ENCODE data around the gene HK3. TPM values are rescaled to one million over a fixed set of nuclear protein-coding genes. Genes with fewer than 3 reads are reported as not detected.
A peak's percentile ranks its signal among the peaks of the same experiment; 100 is the strongest.

HK3 gene
- polyA plus RNA-seq, 2 of the 4 experiments (the other 2 are of a cell fraction) = 0.04 to 0.12 TPM

- 71% methylated on average over 15 of the region's 18 CpGs for WGBS (ENCODE audit: missing lambda C conversion rate)
- DNase-seq (ENCODE audit: low read depth in 1 of 2, low spot score in 1 of 2) (no peak), FAIRE-seq (no peak), ATAC-seq (no peak)
- Histone ChIP-seq H3K4me2 (no peak overlapping the region), H3K4me1 (no peaks in the 10 kb centered on the region), H3K9me3 (no peaks in the 10 kb centered on the region), H3K27ac (no peak overlapping the region), H3K4me3 (no peak overlapping the region)
- ChIA-PET CTCF (interaction anchor here (0.8 to 1.1 kb wide), 2 partner anchors 11 to 14 kb away, joined by 3 read pairs; no protein-coding TSS in a partner anchor), POLR2A (no interaction called here)
- TF ChIP-seq CHD2 (IDR thresholded peaks at IDR 0.05; ENCODE audit: low read length, partially characterized antibody) = no peak
- TF ChIP-seq NFE2L2 (conservative IDR thresholded peaks at IDR 0.05; ENCODE audit: low read length) = no peak
- no peak for TF ChIP-seq FOSL2 (IDR thresholded peaks at IDR 0.05)
- no peak for TF ChIP-seq FOSL2 (CRISPR knock-in tag; IDR thresholded peaks at IDR 0.05)
- TF ChIP-seq POLR2AphosphoS2 (conservative IDR thresholded peaks at IDR 0.05; ENCODE audit: low read length) = no peak
- TF ChIP-seq CBX2 (IDR thresholded peaks at IDR 0.05; ENCODE audit: borderline replicate concordance, low read depth) = no peak
- TF ChIP-seq PHF8 (IDR thresholded peaks at IDR 0.05; ENCODE audit: borderline replicate concordance, low read depth) = no peak
- no peak for TF ChIP-seq CEBPB (IDR thresholded peaks at IDR 0.05)
- no peak for TF ChIP-seq PBX3 (IDR thresholded peaks at IDR 0.05)
- TF ChIP-seq NR3C1 (IDR thresholded peaks at IDR 0.05) = no peak
- no peak for TF ChIP-seq EHMT2 (IDR thresholded peaks at IDR 0.05; ENCODE audit: low read depth)
- TF ChIP-seq ZSCAN20 (CRISPR knock-in tag; IDR thresholded peaks at IDR 0.05) = no peak
Observed at GRCh38 chr5:176855598-176855997, 43.5 kb downstream of the HK3 start.

GRCh38 chr5:176854164-176854563 lies 45.0 kb downstream of the HK3 start:
- CTCF ChIA-PET = interaction anchor here (0.6 to 1.2 kb wide), 2 partner anchors 133 to 193 kb away, joined by 3 read pairs; no protein-coding TSS in a partner anchor
- FAIRE-seq (no peak), ATAC-seq (no peak), DNase-seq (ENCODE audit: low read depth in 1 of 2, low spot score in 1 of 2) (no peak)
- TF ChIP-seq HOXB5 (CRISPR knock-in tag; IDR thresholded peaks at IDR 0.05) (no peak), RARB (CRISPR knock-in tag; IDR thresholded peaks at IDR 0.05) (no peak), EP300 (IDR thresholded peaks at IDR 0.05) (no peak), RNF2 (IDR thresholded peaks at IDR 0.05; ENCODE audit: borderline replicate concordance, low read depth) (no peak), BHLHE40 (IDR thresholded peaks at IDR 0.05; ENCODE audit: low read depth, low read length) (no peak), HOXB13 (CRISPR knock-in tag; IDR thresholded peaks at IDR 0.05; ENCODE audit: low read depth) (no peak), NR3C1 (IDR thresholded peaks at IDR 0.05) (no peak), RFX5 (IDR thresholded peaks at IDR 0.05) (no peak), POLR2A (IDR thresholded peaks at IDR 0.05; ENCODE audit: low read length) (no peak)
- TF ChIP-seq, protein P1, sequence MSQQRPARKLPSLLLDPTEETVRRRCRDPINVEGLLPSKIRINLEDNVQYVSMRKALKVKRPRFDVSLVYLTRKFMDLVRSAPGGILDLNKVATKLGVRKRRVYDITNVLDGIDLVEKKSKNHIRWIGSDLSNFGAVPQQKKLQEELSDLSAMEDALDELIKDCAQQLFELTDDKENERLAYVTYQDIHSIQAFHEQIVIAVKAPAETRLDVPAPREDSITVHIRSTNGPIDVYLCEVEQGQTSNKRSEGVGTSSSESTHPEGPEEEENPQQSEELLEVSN (IDR thresholded peaks at IDR 0.05; ENCODE audit: borderline replicate concordance, low read depth) = no peak
- WGBS (ENCODE audit: missing lambda C conversion rate) = 65% methylated on average over 7 of the region's 8 CpGs
- Histone ChIP-seq H3K9me3 (no peaks in the 10 kb centered on the region), H3K4me3 (no peak overlapping the region), H3K27ac (no peak overlapping the region), H3K4me1 (no peaks in the 10 kb centered on the region), H3K4me2 (no peak overlapping the region)
- POLR2A ChIA-PET = no interaction called here

GRCh38 chr5:176853151-176853778 lies 45.9 kb downstream of the HK3 start:
- CTCF ChIA-PET = no interaction called here
- no peak for FAIRE-seq
- WGBS (ENCODE audit: missing lambda C conversion rate) = 62% methylated on average over 20 of the region's 20 CpGs

More at GRCh38 chr5:176853151-176853778, 45.9 kb downstream of the HK3 start:
- Histone ChIP-seq H3K9me3 (no peaks in the 10 kb centered on the region), H3K4me2 (no peak overlapping the region), H3K4me3 (no peak overlapping the region), H3K4me1 (no peaks in the 10 kb centered on the region), H3K27ac (no peak overlapping the region)
- no peak for TF ChIP-seq POLR2A (IDR thresholded peaks at IDR 0.05; ENCODE audit: low read length)
- TF ChIP-seq KDM5A (IDR thresholded peaks at IDR 0.05) = no peak
- no peak for TF ChIP-seq CTCF (IDR thresholded peaks at IDR 0.05)
- TF ChIP-seq NR3C1 (IDR thresholded peaks at IDR 0.05) = no peak
- no peak for TF ChIP-seq TP53 (CRISPR knock-in tag; IDR thresholded peaks at IDR 0.05)
- ATAC-seq (peak; percentile 5; a peak in 2 of 6 replicates), DNase-seq (ENCODE audit: low read depth in 1 of 2, low spot score in 1 of 2) (no peak)
- POLR2A ChIA-PET = no interaction called here
